Parathyroid adenoma (tissue), 2 donors: ENCODE data around the gene AGBL4.

Experiments used
- H2AFZ ChIP-seq: fragments of 300-600 bp; sonication (generic); one replicate; pipeline ENCODE4 v1.7.0; 2017; ENCODE audit warnings: antibody characterized with exemption, mild to moderate bottlenecking
- H3K27ac ChIP-seq: fragments of 300-600 bp; sonication (generic); one replicate; pipeline ENCODE4 v1.7.0; 2017
- H3K27me3 ChIP-seq: fragments of 300-600 bp; sonication (generic); one replicate; pipeline ENCODE4 v1.7.0; 2017; ENCODE audit warnings: low read length; ENCODE audit not compliant: control insufficient read depth, insufficient read depth
- H3K36me3 ChIP-seq: fragments of 300-600 bp; sonication (generic); one replicate; pipeline ENCODE4 v1.7.0; 2017; ENCODE audit warnings: low read length; ENCODE audit not compliant: control insufficient read depth, insufficient read depth
- H3K4me1 ChIP-seq: fragments of 300-600 bp; sonication (generic); one replicate; pipeline ENCODE4 v1.7.0; 2017; ENCODE audit warnings: control low read depth
- H3K4me2 ChIP-seq: fragments of 300-600 bp; sonication (generic); one replicate; pipeline ENCODE4 v1.7.0; 2017; ENCODE audit warnings: low read length
- H3K4me3 ChIP-seq: fragments of 300-600 bp; sonication (generic); one replicate; pipeline ENCODE4 v1.7.0; 2017; ENCODE audit warnings: low read depth, low read length
- H3K79me2 ChIP-seq: fragments of 300-600 bp; sonication (generic); one replicate; pipeline ENCODE4 v1.7.0; 2017; ENCODE audit warnings: control low read depth
- H3K9ac ChIP-seq: fragments of 300-600 bp; sonication (generic); one replicate; pipeline ENCODE4 v1.7.0; 2017; ENCODE audit warnings: mild to moderate bottlenecking
- H3K9me3 ChIP-seq: fragments of 300-600 bp; sonication (generic); one replicate; pipeline ENCODE4 v1.7.0; 2017; ENCODE audit warnings: low read length; ENCODE audit not compliant: control insufficient read depth
- CTCF ChIP-seq: fragments of 300-600 bp; sonication (generic); IDR thresholded peaks from one replicate; pipeline ENCODE4 v1.7.0; 2017; ENCODE audit warnings: antibody characterized with exemption, mild to moderate bottlenecking
- donor health status: primary hyperparathyroidism.

AGBL4 gene

GRCh38 chr1:49556676-49557234 lies 467.0 kb downstream of the AGBL4 start:
- no peaks in the 10 kb centered on the region for H3K4me1 ChIP-seq
- H3K9me3 ChIP-seq = no peaks in the 10 kb centered on the region
- no peaks in the 10 kb centered on the region for H3K36me3 ChIP-seq
- H3K79me2 ChIP-seq = no peaks in the 10 kb centered on the region
- H3K4me3 ChIP-seq = no peak overlapping the region
- no peak overlapping the region for H2AFZ ChIP-seq
- no peak overlapping the region for H3K9ac ChIP-seq
- no peak overlapping the region for H3K4me2 ChIP-seq
- no peaks in the 10 kb centered on the region for H3K27me3 ChIP-seq
- H3K27ac ChIP-seq = no peak overlapping the region
- TF ChIP-seq CTCF = no peak

- Histone ChIP-seq H3K4me3 (no peak overlapping the region), H3K9me3 (no peaks in the 10 kb centered on the region), H3K27me3 (no peaks in the 10 kb centered on the region), H3K36me3 (no peaks in the 10 kb centered on the region), H3K4me1 (no peaks in the 10 kb centered on the region), H3K27ac (no peak overlapping the region), H2AFZ (no peak overlapping the region), H3K4me2 (no peak overlapping the region), H3K9ac (no peak overlapping the region), H3K79me2 (no peaks in the 10 kb centered on the region)
- TF ChIP-seq CTCF = no peak
These were observed 471.7 kb downstream of the AGBL4 start for GRCh38 chr1:49552101-49552500.

GRCh38 chr1:49544615-49545014 lies 479.1 kb downstream of the AGBL4 start:
- no peak for TF ChIP-seq CTCF
- no peaks in the 10 kb centered on the region for H3K36me3 ChIP-seq

GRCh38 chr1:49541096-49541752 lies 482.5 kb downstream of the AGBL4 start:
- Histone ChIP-seq H3K27me3 (no peaks in the 10 kb centered on the region), H3K4me2 (no peak overlapping the region), H2AFZ (no peak overlapping the region), H3K9me3 (no peaks in the 10 kb centered on the region), H3K4me3 (no peak overlapping the region), H3K9ac (no peak overlapping the region), H3K4me1 (no peaks in the 10 kb centered on the region), H3K27ac (no peak overlapping the region), H3K79me2 (no peaks in the 10 kb centered on the region), H3K36me3 (no peaks in the 10 kb centered on the region)
- no peak for TF ChIP-seq CTCF

More at GRCh38 chr1:49544615-49545014, 479.1 kb downstream of the AGBL4 start:
- Histone ChIP-seq H3K4me3 (no peak overlapping the region), H2AFZ (no peak overlapping the region), H3K4me1 (no peaks in the 10 kb centered on the region), H3K4me2 (no peak overlapping the region), H3K27ac (no peak overlapping the region), H3K9me3 (no peaks in the 10 kb centered on the region), H3K79me2 (no peaks in the 10 kb centered on the region), H3K27me3 (no peaks in the 10 kb centered on the region), H3K9ac (no peak overlapping the region)
